Neural cell (in vitro differentiated cells): ENCODE results near the gene DDX1.

Source experiments
- CTCF ChIP-seq: fragments of 450-650 bp; IDR thresholded peaks from 2 replicates; pipeline ENCODE4 v1.5.1; 2014; ENCODE audit warnings: antibody characterized with exemption, mild to moderate bottlenecking, moderate library complexity; ENCODE audit not compliant: poor library complexity, severe bottlenecking
- EP300 ChIP-seq: fragments of 450-650 bp; conservative IDR thresholded peaks from 2 replicates; pipeline ENCODE4 v1.6.1; 2014; ENCODE audit warnings: antibody characterized with exemption, mild to moderate bottlenecking, moderate library complexity; ENCODE audit not compliant: poor library complexity, severe bottlenecking
- EZH2 ChIP-seq: fragments of 200-600, 300-800 bp; shearing (Covaris generic), sonication (generic); IDR thresholded peaks from 2 replicates; pipeline ENCODE4 v1.6.1; 2014; ENCODE audit warnings: antibody characterized with exemption, low read length, borderline replicate concordance, mild to moderate bottlenecking; ENCODE audit not compliant: insufficient read depth, poor library complexity, severe bottlenecking
- MXI1 ChIP-seq: fragments of 450-650 bp; conservative IDR thresholded peaks from 2 replicates; pipeline ENCODE4 v1.6.1; 2014; ENCODE audit warnings: antibody characterized with exemption, mild to moderate bottlenecking; ENCODE audit not compliant: poor library complexity, severe bottlenecking
- POLR2AphosphoS5 ChIP-seq: IDR thresholded peaks from 2 replicates; pipeline ENCODE4 v1.6.1; 2012
- RAD21 ChIP-seq: fragments of 450-650 bp; conservative IDR thresholded peaks from 2 replicates; pipeline ENCODE4 v1.6.1; 2014; ENCODE audit warnings: antibody characterized with exemption, mild to moderate bottlenecking, moderate library complexity
- REST ChIP-seq: IDR thresholded peaks from 2 replicates; pipeline ENCODE4 v1.6.1; 2012; ENCODE audit warnings: borderline replicate concordance
- SMC3 ChIP-seq: fragments of 450-650 bp; conservative IDR thresholded peaks from 2 replicates; pipeline ENCODE4 v1.6.1; 2014; ENCODE audit warnings: antibody characterized with exemption, mild to moderate bottlenecking, moderate library complexity; ENCODE audit not compliant: poor library complexity
- TAF1 ChIP-seq: IDR thresholded peaks from 2 replicates; pipeline ENCODE4 v1.6.1; 2012; ENCODE audit warnings: low read depth

- TF ChIP-seq CTCF (no peak), EZH2 (no peak), EP300 (no peak), REST (no peak), POLR2AphosphoS5 (no peak), TAF1 (no peak), RAD21 (no peak), MXI1 (no peak), SMC3 (no peak)
Measured at GRCh38 chr2:15619076-15619475, 27.4 kb downstream of the DDX1 start.
